Activated CD8-positive, alpha-beta T cell treated with anti-CD3 and anti-CD28 coated beads for 36 hours (primary cell): ENCODE data around the gene IGDCC3. TPM values are rescaled to one million over a fixed set of nuclear protein-coding genes. Genes with fewer than 3 reads are reported as not detected.

Source experiments
- ATAC-seq: fragments of 200-7000 bp; cut with Tn5 transposase; one replicate; pipeline ENCODE4 v1.10.0; 2021; ENCODE audit warnings: mild to moderate bottlenecking, moderate library complexity
- CTCF ChIA-PET: fragments of 350-600 bp; sonication (Branson Sonifier 250); formaldehyde crosslinking; loops from one replicate; lab custom pipeline; 2021; ENCODE audit warnings: antibody characterized with exemption; lab: Charles Lee
- POLR2A ChIA-PET: fragments of 350-600 bp; sonication (Branson Sonifier 250); formaldehyde crosslinking; loops from one replicate; lab custom pipeline; 2021; ENCODE audit warnings: antibody characterized with exemption; lab: Charles Lee
- DNase-seq: peaks from one replicate; pipeline ENCODE4 v3.0.0-alpha.2; 2020
- H3K27ac Mint-ChIP-seq: one replicate; pipeline ENCODE4 v1.8.0; 2021; ENCODE audit warnings: mild to moderate bottlenecking, mixed read lengths
- H3K27me3 Mint-ChIP-seq: one replicate; pipeline ENCODE4 v1.8.0; 2021; ENCODE audit warnings: mixed read lengths
- H3K36me3 Mint-ChIP-seq: one replicate; pipeline ENCODE4 v1.8.0; 2021; ENCODE audit warnings: low read depth, mixed read lengths
- H3K4me1 Mint-ChIP-seq: one replicate; pipeline ENCODE4 v1.8.0; 2021; ENCODE audit warnings: low read depth, mixed read lengths
- H3K4me3 Mint-ChIP-seq: one replicate; pipeline ENCODE4 v1.8.0; 2021; ENCODE audit warnings: mild to moderate bottlenecking, moderate library complexity, mixed read lengths
- H3K9me3 Mint-ChIP-seq: one replicate; pipeline ENCODE4 v1.8.0; 2021; ENCODE audit warnings: mixed read lengths
- intact Hi-C: fragments of 100-400 bp; cut with micrococcal nuclease; formaldehyde crosslinking; loops from one replicate; pipeline ENCODE4 v1.10.0; 2022
- total RNA-seq, 2 experiments: library from RNA; stranded (reverse); gene quantifications; one replicate each; pipeline ENCODE4 v1.2.3, GENCODE V29; 2021
- TF ChIP-seq, protein P1 (sequence below): fragments of 200-600 bp; IDR thresholded peaks from one replicate; pipeline ENCODE4 v1.8.0; 2022; ENCODE audit warnings: antibody characterized with exemption, mild to moderate bottlenecking

The IGDCC3 gene
- total RNA-seq, 2 experiments from 2014 or later = not detected

DNA sequence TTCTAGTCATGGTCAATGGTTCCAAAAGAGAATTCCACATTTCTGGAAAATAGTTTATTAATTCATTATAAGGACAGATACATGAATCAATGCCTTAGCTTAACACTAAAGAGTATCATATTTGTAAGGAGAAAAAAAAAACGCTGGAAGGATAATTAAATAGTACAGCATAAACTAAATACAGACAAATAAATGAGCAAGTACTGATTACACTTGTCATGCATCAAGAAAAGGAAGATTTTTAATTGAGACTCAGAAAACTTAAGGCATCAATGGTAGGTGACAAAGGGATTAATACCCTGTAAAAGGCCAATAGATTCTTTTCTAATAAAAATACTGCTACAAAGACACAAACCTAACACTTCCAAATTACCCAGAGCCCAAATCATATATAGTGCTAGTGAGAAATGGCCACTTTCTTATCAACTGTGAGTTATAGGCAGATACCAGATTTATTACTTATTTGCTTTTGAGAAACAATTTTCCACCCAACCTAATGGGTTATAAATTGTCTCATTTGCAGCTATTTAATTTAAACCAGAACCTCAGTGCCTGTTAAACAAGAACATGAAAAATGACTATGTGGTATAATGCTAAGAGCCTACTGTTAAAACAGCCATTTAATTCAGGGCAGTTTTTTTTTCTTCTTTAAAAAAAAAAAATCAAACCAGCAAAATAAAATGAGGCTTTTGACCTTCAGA, 3.8 kb upstream of the IGDCC3 start:
- H3K9me3 Mint-ChIP-seq = no peaks in the 10 kb centered on the region

DNA sequence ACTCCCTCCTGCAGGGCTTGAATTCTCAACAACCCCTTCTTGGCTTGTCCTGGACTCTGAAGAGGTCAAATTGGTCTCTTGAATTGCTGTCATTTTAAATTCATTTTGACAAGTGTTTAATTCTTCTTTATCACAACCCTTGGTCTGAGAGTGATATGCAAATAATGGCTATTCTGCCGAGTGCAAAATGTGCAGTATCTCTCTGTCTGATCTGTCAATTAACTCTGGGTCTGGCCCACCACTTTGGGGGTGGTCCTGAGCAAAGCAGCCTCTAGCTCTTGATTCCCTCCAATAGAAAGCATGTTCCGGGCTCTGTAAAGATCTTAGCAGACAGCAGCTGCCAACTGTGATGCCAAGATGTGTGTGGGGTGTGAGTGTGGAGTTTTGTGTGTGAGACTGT, 2.2 kb upstream of the IGDCC3 start:
- Mint-ChIP-seq H3K27me3 (peaks cover 40% of the 10 kb centered on the region), H3K27ac (no peak overlapping the region), H3K4me3 (no peak overlapping the region), H3K36me3 (no peaks in the 10 kb centered on the region), H3K9me3 (no peaks in the 10 kb centered on the region), H3K4me1 (peaks cover 18% of the 10 kb centered on the region)
- DNase-seq (no peak), ATAC-seq (no peak)
- ChIA-PET CTCF (interaction anchor here (1.1 to 11.8 kb wide), 2 partner anchors 10 to 61 kb away, joined by 3 to 211 read pairs; no protein-coding TSS in a partner anchor), POLR2A (interaction anchor here (2.1 kb wide), 1 partner anchor 75 kb away, joined by 5 read pairs; the partner anchor contains the start of gene RNU5B-1)
- TF ChIP-seq, protein P1, sequence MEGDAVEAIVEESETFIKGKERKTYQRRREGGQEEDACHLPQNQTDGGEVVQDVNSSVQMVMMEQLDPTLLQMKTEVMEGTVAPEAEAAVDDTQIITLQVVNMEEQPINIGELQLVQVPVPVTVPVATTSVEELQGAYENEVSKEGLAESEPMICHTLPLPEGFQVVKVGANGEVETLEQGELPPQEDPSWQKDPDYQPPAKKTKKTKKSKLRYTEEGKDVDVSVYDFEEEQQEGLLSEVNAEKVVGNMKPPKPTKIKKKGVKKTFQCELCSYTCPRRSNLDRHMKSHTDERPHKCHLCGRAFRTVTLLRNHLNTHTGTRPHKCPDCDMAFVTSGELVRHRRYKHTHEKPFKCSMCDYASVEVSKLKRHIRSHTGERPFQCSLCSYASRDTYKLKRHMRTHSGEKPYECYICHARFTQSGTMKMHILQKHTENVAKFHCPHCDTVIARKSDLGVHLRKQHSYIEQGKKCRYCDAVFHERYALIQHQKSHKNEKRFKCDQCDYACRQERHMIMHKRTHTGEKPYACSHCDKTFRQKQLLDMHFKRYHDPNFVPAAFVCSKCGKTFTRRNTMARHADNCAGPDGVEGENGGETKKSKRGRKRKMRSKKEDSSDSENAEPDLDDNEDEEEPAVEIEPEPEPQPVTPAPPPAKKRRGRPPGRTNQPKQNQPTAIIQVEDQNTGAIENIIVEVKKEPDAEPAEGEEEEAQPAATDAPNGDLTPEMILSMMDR = no peak
- intact Hi-C loops = no loop called here

More for the DNA sequence above, 3.8 kb upstream of the IGDCC3 start:
- H3K27me3 Mint-ChIP-seq = peaks cover 26% of the 10 kb centered on the region
- ATAC-seq = no peak
- intact Hi-C loops = no loop called here
- CTCF ChIA-PET = interaction anchor here (11.8 kb wide), 1 partner anchor 63 kb away, joined by 211 read pairs; no protein-coding TSS in a partner anchor
- DNase-seq = no peak
- no peak overlapping the region for H3K27ac Mint-ChIP-seq
- no peaks in the 10 kb centered on the region for H3K36me3 Mint-ChIP-seq
- POLR2A ChIA-PET = interaction anchor here (0.7 to 0.9 kb wide), 2 partner anchors 14 to 28 kb away, joined by 3 read pairs; no protein-coding TSS in a partner anchor
- H3K4me1 Mint-ChIP-seq = peaks cover 18% of the 10 kb centered on the region
- TF ChIP-seq, protein P1 = no peak
- H3K4me3 Mint-ChIP-seq = no peak overlapping the region

DNA sequence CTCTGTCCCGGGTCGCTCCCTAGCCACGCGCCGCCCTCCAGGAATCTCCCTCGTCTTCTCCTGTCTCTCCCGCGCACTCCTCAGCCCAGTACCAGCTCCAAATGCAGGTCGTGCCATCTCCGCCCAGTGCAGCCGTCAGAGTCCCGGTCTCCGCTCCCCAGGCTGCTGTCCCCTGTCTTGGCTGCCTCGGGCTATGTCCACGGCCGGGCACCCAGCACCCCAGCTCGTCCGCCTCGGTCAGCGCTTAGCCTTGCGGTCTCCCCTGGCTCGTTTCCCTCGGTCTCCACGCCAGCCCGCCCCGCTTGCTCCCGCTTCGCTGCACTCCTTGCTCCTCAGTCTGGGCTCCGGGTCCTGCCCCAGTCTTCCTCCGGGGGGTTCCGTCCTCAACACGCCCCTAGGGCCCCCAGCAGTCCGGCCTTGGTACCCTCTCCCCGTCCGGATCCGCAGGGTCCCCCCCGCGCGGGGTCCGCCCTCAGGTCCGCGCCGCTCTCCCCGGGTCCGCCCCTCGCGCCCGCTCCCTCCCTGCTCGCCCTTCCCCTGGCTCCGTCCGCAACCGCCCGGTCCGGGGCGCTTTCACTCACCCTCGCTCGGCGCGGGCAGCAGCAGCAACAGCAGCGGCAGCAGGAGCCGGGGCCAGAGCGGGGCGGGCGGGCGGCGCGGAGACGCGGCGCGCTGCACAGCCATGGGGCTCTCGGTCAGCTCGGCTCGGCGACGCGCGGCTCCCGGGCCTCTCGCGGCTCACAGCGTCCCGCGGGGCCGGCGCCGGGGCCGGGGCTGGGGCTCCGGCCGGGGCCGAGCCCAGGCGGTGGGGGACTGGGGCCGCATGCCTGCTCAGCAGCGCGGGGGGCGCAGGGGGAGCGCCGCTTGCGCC, 462 bp downstream of the IGDCC3 start:
- no peaks in the 10 kb centered on the region for H3K36me3 Mint-ChIP-seq
- peak overlapping the region; percentile 66 for H3K4me3 Mint-ChIP-seq
- intact Hi-C loops = no loop called here
- ChIA-PET POLR2A (interaction anchor here (1.0 to 1.4 kb wide), 2 partner anchors 8 to 73 kb away, joined by 4 read pairs; partner anchors contain the start of gene RNU5B-1), CTCF (interaction anchor here (1.1 to 11.8 kb wide), 4 partner anchors 8 to 59 kb away, joined by 3 to 211 read pairs (median 10); no protein-coding TSS in a partner anchor)
- ATAC-seq (peak; percentile 58), DNase-seq (no peak)
- H3K4me1 Mint-ChIP-seq = peaks cover 12% of the 10 kb centered on the region
- H3K9me3 Mint-ChIP-seq = no peaks in the 10 kb centered on the region
- peaks cover 53% of the 10 kb centered on the region for H3K27me3 Mint-ChIP-seq
- TF ChIP-seq, protein P1 = no peak
- H3K27ac Mint-ChIP-seq = no peak overlapping the region

DNA sequence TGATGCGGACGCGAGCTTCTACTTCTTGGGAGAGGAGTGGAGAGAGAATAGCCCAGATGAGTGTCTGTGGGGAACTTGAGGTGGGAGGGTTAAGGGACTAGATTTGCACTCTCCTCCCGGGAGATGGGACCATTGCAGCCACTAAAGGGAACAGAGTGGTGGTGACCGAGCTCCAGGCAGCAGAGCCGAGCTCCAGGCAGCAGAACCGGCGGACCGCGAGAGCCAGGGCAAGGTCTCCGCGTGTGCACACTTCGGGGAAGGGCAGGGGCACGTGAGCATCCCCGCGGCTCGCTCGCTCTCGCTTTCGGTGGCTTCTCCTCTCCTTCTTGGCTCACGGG, 1.1 kb downstream of the IGDCC3 start:
- H3K4me3 Mint-ChIP-seq = peak overlapping the region; percentile 66
- H3K4me1 Mint-ChIP-seq = peaks cover 12% of the 10 kb centered on the region
- TF ChIP-seq, protein P1 = no peak
- intact Hi-C loops = no loop called here
- H3K36me3 Mint-ChIP-seq = no peaks in the 10 kb centered on the region
- peaks cover 52% of the 10 kb centered on the region for H3K27me3 Mint-ChIP-seq
- ATAC-seq (peak; percentile 34), DNase-seq (no peak)
- H3K9me3 Mint-ChIP-seq = no peaks in the 10 kb centered on the region
- ChIA-PET CTCF (interaction anchor here (1.0 to 2.0 kb wide), 3 partner anchors 9 to 58 kb away, joined by 3 to 12 read pairs (median 3); no protein-coding TSS in a partner anchor), POLR2A (interaction anchor here (1.0 to 1.4 kb wide), 2 partner anchors 9 to 72 kb away, joined by 4 read pairs; partner anchors contain the start of gene RNU5B-1)
- no peak overlapping the region for H3K27ac Mint-ChIP-seq
